ENCODE measurements around the gene TTC39A.
"Not testable (repeated sequence)": the region's sequence is repeated elsewhere in the genome, so short reads cannot be mapped to it uniquely, and the experiment has no call there.

Gene TTC39A

DNA sequence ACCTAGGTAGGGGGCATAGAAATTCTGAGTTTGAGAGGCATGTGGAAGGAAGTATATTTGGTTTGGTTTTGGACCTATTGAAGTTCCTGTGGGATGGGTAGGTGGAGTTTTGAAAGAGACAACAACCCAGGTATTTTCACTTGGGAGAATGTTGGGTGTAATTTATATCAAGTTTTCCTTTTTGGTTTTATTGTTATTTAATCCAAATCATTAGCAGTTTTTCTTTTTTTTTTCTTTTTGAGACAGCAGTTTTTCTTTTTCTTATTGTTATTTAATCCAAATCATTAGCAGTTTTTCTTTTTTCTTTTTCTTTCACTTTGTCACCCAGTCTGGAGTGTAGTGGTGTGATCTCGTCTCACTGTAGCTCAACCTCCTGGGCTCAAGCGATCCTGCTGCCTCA, 64.2 kb downstream of the TTC39A start:
- H3K9ac ChIP-seq (ENCODE audit: insufficient read length, low read depth), result no peak overlapping the region
- no peaks in the 10 kb centered on the region for H3K27me3 ChIP-seq (ENCODE audit: insufficient read depth, insufficient read length)
- H3K4me3 ChIP-seq (ENCODE audit: insufficient read length, low read depth), result no peak overlapping the region
- H3K4me1 ChIP-seq (ENCODE audit: insufficient read depth, insufficient read length), result peaks cover 3% of the 10 kb centered on the region
- TF ChIP-seq YY1 (IDR thresholded peaks at IDR 0.05; ENCODE audit: insufficient read depth, insufficient read length) (no peak), ZNF274 (IDR thresholded peaks at IDR 0.05; ENCODE audit: low read depth, low read length) (no peak), SUZ12 (IDR thresholded peaks at IDR 0.05; ENCODE audit: extremely low read depth, insufficient read depth, insufficient read length) (no peak)
- DNase-seq (ENCODE audit: low read depth, low spot score), result no peak
- no peaks in the 10 kb centered on the region for H3K9me3 ChIP-seq (ENCODE audit: insufficient read depth, low read length)
- peaks cover 25% of the 10 kb centered on the region for H3K36me3 ChIP-seq (ENCODE audit: insufficient read depth, insufficient read length, low read length)

GRCh38 chr1:51265618-51266017, 64.7 kb downstream of the TTC39A start:
- Histone ChIP-seq H3K36me3 (ENCODE audit: insufficient read depth, insufficient read length, low read length) (peaks cover 19% of the 10 kb centered on the region), H3K4me3 (ENCODE audit: insufficient read length, low read depth) (no peak overlapping the region), H3K4me1 (ENCODE audit: insufficient read depth, insufficient read length) (peaks cover 3% of the 10 kb centered on the region), H3K27me3 (ENCODE audit: insufficient read depth, insufficient read length) (no peaks in the 10 kb centered on the region), H3K9ac (ENCODE audit: insufficient read length, low read depth) (no peak overlapping the region), H3K9me3 (ENCODE audit: insufficient read depth, low read length) (no peaks in the 10 kb centered on the region)
- DNase-seq (ENCODE audit: low read depth, low spot score), result no peak
- TF ChIP-seq SUZ12 (IDR thresholded peaks at IDR 0.05; ENCODE audit: extremely low read depth, insufficient read depth, insufficient read length), result no peak

DNA sequence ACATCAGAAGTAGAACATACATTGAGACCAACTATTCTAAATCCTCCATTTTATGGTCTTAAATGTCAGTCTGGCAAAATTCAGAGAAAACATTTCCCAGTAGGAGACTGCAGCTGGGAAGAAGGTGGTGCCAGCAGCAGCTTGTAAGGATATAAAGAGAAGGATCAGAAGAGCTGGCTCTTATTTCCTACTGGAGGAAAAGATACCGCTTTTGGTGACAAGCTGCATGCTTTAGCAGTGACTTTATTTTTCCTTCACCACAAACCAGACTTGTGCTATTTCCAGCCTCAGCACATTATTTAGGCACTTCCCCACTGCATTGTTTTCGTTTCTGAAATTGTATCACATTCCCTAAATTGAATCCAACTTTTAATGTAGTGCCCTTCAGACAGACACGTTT, 65.9 kb downstream of the TTC39A start:
- Histone ChIP-seq H3K9me3 (ENCODE audit: insufficient read depth, low read length) (no peaks in the 10 kb centered on the region), H3K27me3 (ENCODE audit: insufficient read depth, insufficient read length) (no peaks in the 10 kb centered on the region), H3K4me1 (ENCODE audit: insufficient read depth, insufficient read length) (peaks cover 3% of the 10 kb centered on the region), H3K4me3 (ENCODE audit: insufficient read length, low read depth) (no peak overlapping the region), H3K9ac (ENCODE audit: insufficient read length, low read depth) (no peak overlapping the region), H3K36me3 (ENCODE audit: insufficient read depth, insufficient read length, low read length) (peaks cover 8% of the 10 kb centered on the region)
- TF ChIP-seq SUZ12 (IDR thresholded peaks at IDR 0.05; ENCODE audit: extremely low read depth, insufficient read depth, insufficient read length) (no peak), ZNF274 (IDR thresholded peaks at IDR 0.05; ENCODE audit: low read depth, low read length) (no peak)
- DNase-seq (ENCODE audit: low read depth, low spot score), result no peak

GRCh38 chr1:51263147-51263877, 67.0 kb downstream of the TTC39A start:
- Histone ChIP-seq H3K27me3 (ENCODE audit: insufficient read depth, insufficient read length) (no peaks in the 10 kb centered on the region), H3K4me1 (ENCODE audit: insufficient read depth, insufficient read length) (peaks cover 3% of the 10 kb centered on the region), H3K36me3 (ENCODE audit: insufficient read depth, insufficient read length, low read length) (peaks cover 3% of the 10 kb centered on the region), H3K9me3 (ENCODE audit: insufficient read depth, low read length) (no peaks in the 10 kb centered on the region), H3K4me3 (ENCODE audit: insufficient read length, low read depth) (no peak overlapping the region), H3K9ac (ENCODE audit: insufficient read length, low read depth) (no peak overlapping the region)
- DNase-seq (ENCODE audit: low read depth, low spot score), result no peak
- no peak for TF ChIP-seq YY1 (IDR thresholded peaks at IDR 0.05; ENCODE audit: insufficient read depth, insufficient read length)
- no peak for TF ChIP-seq SUZ12 (IDR thresholded peaks at IDR 0.05; ENCODE audit: extremely low read depth, insufficient read depth, insufficient read length)
- no peak for TF ChIP-seq ZNF274 (IDR thresholded peaks at IDR 0.05; ENCODE audit: low read depth, low read length)

GRCh38 chr1:51255331-51255730, 75.0 kb downstream of the TTC39A start:
- peaks cover 3% of the 10 kb centered on the region for H3K36me3 ChIP-seq (ENCODE audit: insufficient read depth, insufficient read length, low read length)
- H3K4me3 ChIP-seq (ENCODE audit: insufficient read length, low read depth), result no peak overlapping the region
- H3K9me3 ChIP-seq (ENCODE audit: insufficient read depth, low read length), result no peaks in the 10 kb centered on the region
- no peak overlapping the region for H3K9ac ChIP-seq (ENCODE audit: insufficient read length, low read depth)
- no peaks in the 10 kb centered on the region for H3K27me3 ChIP-seq (ENCODE audit: insufficient read depth, insufficient read length)
- no peak for DNase-seq (ENCODE audit: low read depth, low spot score)
- no peaks in the 10 kb centered on the region for H3K4me1 ChIP-seq (ENCODE audit: insufficient read depth, insufficient read length)
- TF ChIP-seq SUZ12 (IDR thresholded peaks at IDR 0.05; ENCODE audit: extremely low read depth, insufficient read depth, insufficient read length) (no peak), ZNF274 (IDR thresholded peaks at IDR 0.05; ENCODE audit: low read depth, low read length) (no peak), YY1 (IDR thresholded peaks at IDR 0.05; ENCODE audit: insufficient read depth, insufficient read length) (no peak)

GRCh38 chr1:51253691-51254090, 76.7 kb downstream of the TTC39A start:
- peaks cover 3% of the 10 kb centered on the region for H3K36me3 ChIP-seq (ENCODE audit: insufficient read depth, insufficient read length, low read length)
- no peaks in the 10 kb centered on the region for H3K27me3 ChIP-seq (ENCODE audit: insufficient read depth, insufficient read length)
- no peak for TF ChIP-seq SUZ12 (IDR thresholded peaks at IDR 0.05; ENCODE audit: extremely low read depth, insufficient read depth, insufficient read length)
- no peak for TF ChIP-seq YY1 (IDR thresholded peaks at IDR 0.05; ENCODE audit: insufficient read depth, insufficient read length)
- TF ChIP-seq ZNF274 (IDR thresholded peaks at IDR 0.05; ENCODE audit: low read depth, low read length), result no peak
- no peaks in the 10 kb centered on the region for H3K9me3 ChIP-seq (ENCODE audit: insufficient read depth, low read length)
- H3K9ac ChIP-seq (ENCODE audit: insufficient read length, low read depth), result no peak overlapping the region
- H3K4me3 ChIP-seq (ENCODE audit: insufficient read length, low read depth), result no peak overlapping the region
- no peaks in the 10 kb centered on the region for H3K4me1 ChIP-seq (ENCODE audit: insufficient read depth, insufficient read length)
- no peak for DNase-seq (ENCODE audit: low read depth, low spot score)

DNA sequence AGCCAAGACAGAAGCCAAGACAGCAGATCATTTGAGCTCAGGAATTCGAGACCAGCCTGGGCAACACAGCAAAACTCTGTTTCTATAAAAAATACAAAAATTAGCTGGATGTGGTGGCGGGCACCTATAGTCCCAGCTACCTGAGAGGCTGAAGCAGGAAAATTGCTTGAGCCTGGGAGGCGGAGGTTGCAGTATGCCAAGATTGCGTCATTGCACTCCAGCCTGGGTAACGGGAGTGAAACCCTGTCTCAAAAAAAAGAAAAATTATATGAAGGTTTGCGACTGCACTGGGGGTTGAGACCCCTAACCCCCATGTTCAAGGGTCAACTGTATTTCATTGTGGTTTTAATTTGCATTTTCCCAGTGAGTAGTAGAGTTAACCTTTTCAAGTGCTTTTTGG, 78.0 kb downstream of the TTC39A start:
- DNase-seq (ENCODE audit: low read depth, low spot score), result no peak
- Histone ChIP-seq H3K4me1 (ENCODE audit: insufficient read depth, insufficient read length) (no peaks in the 10 kb centered on the region), H3K4me3 (ENCODE audit: insufficient read length, low read depth) (no peak overlapping the region), H3K27me3 (ENCODE audit: insufficient read depth, insufficient read length) (no peaks in the 10 kb centered on the region), H3K9ac (ENCODE audit: insufficient read length, low read depth) (no peak overlapping the region), H3K36me3 (ENCODE audit: insufficient read depth, insufficient read length, low read length) (peaks cover 3% of the 10 kb centered on the region), H3K9me3 (ENCODE audit: insufficient read depth, low read length) (no peaks in the 10 kb centered on the region)
- TF ChIP-seq ZNF274 (IDR thresholded peaks at IDR 0.05; ENCODE audit: low read depth, low read length) (no peak), SUZ12 (IDR thresholded peaks at IDR 0.05; ENCODE audit: extremely low read depth, insufficient read depth, insufficient read length) (no peak), YY1 (IDR thresholded peaks at IDR 0.05; ENCODE audit: insufficient read depth, insufficient read length) (no peak)

- not testable (repeated sequence) for H3K9me3 ChIP-seq (ENCODE audit: insufficient read depth, low read length); H3K36me3 ChIP-seq (ENCODE audit: insufficient read depth, insufficient read length, low read length); H3K9ac ChIP-seq (ENCODE audit: insufficient read length, low read depth); H3K4me1 ChIP-seq (ENCODE audit: insufficient read depth, insufficient read length); H3K4me3 ChIP-seq (ENCODE audit: insufficient read length, low read depth); H3K27me3 ChIP-seq (ENCODE audit: insufficient read depth, insufficient read length); DNase-seq (ENCODE audit: low read depth, low spot score)
Measured at GRCh38 chr1:51251165-51251564, 79.2 kb downstream of the TTC39A start.

GRCh38 chr1:51250729-51251128, 79.6 kb downstream of the TTC39A start:
- not testable (repeated sequence) for DNase-seq (ENCODE audit: low read depth, low spot score); H3K4me3 ChIP-seq (ENCODE audit: insufficient read length, low read depth); H3K27me3 ChIP-seq (ENCODE audit: insufficient read depth, insufficient read length); H3K36me3 ChIP-seq (ENCODE audit: insufficient read depth, insufficient read length, low read length); H3K4me1 ChIP-seq (ENCODE audit: insufficient read depth, insufficient read length); H3K9ac ChIP-seq (ENCODE audit: insufficient read length, low read depth); H3K9me3 ChIP-seq (ENCODE audit: insufficient read depth, low read length)

Data from NT2/D1 (cell line).